Panc1 (cell line): ENCODE results near the gene TSPYL2.

Source experiments
- CTCF ChIP-seq: fragments of 450-650 bp; IDR thresholded peaks from 2 replicates; pipeline ENCODE4 v1.5.1; 2017; ENCODE audit warnings: mild to moderate bottlenecking
- POLR2AphosphoS5 ChIP-seq: IDR thresholded peaks from 2 replicates; pipeline ENCODE4 v1.6.1; 2012; ENCODE audit warnings: mild to moderate bottlenecking, low read depth, low read length, moderate library complexity

- no peak for TF ChIP-seq CTCF
- no peak for TF ChIP-seq POLR2AphosphoS5
These were observed 1.3 kb upstream of the TSPYL2 start for GRCh38 chrX:53080628-53081580.
